Cerebellar cortex (tissue), 1 donor: ENCODE measurements around the gene RPL19.
A peak's percentile ranks its signal among the peaks of the same experiment; 100 is the strongest.
"Not testable (repeated sequence)": the region's sequence is repeated elsewhere in the genome, so short reads cannot be mapped to it uniquely, and the experiment has no call there.

Experiments
- DNase-seq: peaks from one replicate; pipeline ENCODE4 v3.0.0-alpha.2; 2015; ENCODE audit warnings: low spot score

Gene RPL19

DNA sequence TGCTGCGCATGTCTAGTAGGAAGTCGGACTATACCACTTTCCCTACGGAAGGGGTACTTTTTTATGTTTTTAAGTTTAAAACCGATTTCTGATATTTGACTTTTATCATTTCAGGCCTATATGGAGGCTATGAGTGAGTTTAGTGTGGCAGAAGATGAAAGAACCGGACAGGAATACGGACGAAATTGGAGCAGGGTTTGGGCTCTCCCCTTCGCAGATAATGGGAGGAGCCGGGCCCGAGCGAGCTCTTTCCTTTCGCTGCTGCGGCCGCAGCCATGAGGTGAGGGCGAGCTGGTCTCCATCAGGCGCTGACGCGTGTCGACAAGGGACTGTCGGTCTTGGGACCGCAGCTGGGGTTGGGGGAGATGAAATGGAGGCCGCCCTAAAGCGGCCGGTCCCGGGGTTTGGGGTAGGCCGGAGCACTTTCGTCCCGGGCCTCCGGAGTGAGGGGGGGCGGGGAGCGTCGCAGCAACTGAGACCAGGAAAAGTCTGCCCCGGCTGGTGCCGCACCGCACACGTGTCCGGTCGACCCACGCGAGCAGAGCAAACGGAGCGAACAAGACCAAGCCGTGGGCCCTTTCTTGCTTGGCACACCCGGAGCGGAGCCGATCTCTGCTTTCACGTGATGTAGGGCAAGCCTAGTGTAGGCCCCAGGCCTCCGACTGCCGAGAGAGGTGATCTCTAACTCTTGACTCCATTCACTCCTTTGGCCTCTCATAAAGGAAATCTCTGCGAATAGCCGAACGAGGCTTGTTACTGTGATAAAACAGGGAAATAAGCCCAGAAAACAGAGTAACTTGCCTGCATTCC, at the start of gene RPL19:
RPL19 (plus strand) TSS at position 214 of the 810 bp plus-strand sequence; CDS start at position 276, 62 bp downstream.
- no peak for DNase-seq

DNA sequence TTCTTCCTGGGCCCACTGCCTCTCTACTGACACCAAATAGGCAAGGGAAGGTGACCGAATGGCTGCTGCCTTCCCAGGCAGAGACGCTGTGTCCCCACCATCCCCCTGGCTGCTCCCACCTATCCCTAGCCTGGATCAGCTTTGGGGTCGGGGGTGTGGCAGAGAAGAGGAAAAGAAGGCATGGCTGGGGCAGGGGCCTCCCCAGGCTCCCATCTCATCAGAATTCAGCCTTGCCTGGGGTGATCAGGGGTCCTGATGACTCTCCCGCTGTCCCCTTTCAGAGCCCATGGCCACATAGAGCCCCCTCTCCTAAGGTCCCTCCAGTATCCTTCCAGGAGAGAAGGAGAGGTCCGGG, 49.3 kb upstream of the RPL19 start:
- DNase-seq: no peak

DNA sequence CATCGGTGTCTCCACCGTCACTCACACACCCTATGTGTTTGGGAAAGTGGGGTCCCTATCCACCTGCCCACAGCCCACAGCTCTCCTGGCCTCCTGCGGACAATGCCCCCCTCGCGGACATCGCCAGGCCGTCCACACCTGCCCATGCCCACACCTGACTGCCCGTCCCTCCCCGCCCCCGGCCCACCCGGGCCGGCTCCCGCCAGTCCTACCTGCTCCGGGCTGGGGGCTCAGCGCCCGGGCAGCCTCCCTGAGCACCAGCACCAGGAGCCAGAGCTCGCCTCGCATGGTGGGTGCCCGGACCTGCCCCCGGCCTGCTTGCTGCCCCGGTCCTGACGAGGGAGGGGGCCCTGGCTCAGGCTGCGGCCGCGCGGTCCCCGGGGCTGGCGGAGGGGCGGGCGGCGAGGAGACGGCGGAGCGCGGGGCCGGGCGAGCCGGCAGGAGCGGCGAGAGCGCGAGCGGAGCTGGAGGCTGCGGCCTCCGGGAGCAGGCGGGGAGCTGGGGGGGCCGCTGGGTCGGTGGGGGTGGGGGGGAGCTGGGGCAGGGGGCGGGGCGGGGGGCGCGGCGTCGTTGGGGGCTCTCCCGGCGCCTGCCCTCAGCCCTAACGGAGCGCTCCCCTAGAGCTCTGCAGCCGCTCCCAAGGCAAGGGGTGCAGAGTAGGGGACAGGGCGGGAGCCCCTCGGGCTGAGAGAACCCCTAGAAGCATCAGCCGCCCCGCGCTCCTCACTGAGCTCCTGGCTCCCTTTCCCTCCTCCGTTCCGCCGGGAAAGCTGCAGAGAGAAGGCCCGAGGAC, 48.7 kb upstream of the RPL19 start, which contains the start of gene PLXDC1:
PLXDC1 (minus strand) TSS at position 488 of the 793 bp plus-strand sequence; CDS start at position 288, 200 bp downstream.
- no peak for DNase-seq

DNA sequence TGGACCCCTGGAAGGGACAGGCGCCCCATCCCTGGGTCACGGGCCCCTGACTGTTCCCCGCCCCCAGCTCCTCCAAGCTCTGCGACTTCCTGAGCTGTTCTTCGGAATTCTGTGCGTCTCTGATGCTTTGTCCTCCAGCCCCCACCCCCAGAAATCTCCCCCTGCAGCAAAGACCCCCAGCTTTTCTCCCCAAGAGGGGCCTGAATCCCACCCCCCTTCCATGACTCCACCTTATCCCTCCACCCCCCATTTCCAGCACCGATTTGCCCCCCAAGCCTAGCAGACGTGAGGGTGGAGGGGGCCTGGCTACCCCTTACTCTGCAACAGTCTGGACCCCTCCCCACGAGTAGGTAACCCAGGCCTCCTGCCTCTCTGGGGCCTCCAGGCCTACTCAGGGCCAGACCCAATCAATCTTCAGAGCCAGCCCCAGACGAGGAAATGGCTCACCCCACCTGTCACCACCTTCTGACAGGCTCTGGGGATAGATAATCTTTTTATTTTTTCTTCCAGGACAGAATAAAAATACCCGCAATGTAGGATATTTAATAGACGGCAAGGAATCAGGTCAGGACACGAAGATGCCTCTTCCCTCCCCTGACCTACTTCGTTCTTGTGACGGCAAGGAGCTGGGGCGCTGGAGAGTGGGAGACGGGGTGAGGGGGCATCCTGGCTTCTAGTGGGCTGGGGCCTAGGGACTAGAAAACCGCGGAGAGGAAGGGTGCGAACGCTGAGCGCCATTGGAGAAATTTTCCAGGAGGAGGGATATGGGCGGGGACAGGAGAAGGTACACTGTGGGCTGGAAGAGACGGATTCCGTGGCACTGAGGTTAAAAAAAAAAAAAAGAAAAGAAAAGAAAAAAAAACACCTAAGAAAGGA, 47.9 kb upstream of the RPL19 start:
- DNase-seq: no peak

DNA sequence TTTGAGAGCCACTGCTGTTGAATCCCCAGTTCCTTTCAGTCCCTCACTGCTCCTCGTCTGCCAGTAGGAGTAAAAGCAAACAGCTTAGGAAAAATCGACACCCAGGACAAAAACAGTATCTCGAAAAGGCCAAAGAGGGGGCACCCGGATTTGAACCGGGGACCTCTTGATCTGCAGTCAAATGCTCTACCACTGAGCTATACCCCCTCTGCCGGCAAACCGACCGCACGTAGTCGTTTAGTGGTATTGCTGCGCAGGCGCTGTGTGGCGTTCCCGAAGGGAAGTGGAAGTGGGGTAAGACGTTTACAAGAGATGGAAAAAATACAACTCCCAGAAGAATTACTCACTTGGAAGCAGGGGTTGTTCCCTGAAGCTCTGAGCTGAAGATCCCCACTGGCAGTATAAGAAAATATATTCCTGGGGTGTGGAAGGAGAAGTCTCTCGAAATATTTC, 46.5 kb upstream of the RPL19 start:
- peak; percentile 92 for DNase-seq

DNA sequence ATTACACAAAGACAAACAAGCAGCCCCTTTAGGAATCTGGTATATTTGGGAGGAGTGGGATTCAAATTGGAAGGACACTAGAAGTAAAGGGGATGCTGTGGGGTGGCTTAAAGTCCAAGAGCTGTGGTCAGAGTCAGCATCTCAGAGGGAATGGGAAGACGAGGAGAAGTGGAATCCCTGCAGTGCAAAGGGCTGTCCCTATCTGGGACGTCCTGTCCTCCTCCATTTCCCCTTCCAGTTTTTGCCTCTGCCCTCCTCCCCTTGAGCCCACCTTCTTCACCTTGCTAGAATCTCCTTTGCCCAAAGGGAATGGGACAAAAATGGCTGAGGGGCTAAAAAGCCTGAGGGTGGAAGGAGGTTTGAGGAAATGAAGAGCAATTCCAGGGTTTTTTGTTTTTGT, 44.4 kb upstream of the RPL19 start:
- no peak for DNase-seq

DNA sequence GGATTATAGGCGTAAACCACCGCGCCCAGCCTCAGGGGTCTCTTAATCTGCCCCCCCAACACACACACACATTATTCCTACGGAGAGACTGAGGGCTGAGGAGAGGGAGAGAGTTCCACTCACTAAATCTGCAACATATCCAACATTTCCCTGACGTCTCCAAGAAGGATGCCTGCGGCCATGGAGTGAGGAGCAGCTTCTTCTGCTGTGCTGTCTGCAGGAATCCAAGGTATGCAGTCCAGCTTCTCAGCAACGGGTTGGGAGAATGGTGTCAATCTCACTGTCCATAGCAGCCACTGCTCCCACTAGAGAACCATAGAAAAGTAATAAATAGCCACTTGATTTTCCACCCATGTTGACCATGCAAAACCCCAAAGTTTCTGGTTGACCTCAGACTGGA, 43.6 kb upstream of the RPL19 start:
- DNase-seq: no peak

DNA sequence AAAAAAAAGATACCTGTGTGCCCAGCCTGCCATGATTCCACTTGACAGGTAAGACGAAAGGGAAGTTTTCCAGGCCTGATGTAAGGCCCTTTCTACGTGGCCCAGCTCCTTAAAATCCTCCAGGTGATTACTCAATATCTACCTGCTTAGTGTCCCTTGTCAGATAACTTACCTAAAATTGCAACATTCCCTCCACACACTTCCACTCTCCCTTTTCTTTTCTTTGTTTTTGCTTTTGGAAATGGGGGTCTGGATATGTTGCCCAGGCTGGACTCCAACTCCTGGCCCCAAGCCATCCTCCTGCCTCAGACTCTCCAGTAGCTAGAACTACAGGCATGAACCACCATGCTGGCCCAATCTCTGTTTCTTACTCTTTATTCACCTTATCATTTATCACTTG, 41.5 kb upstream of the RPL19 start:
- DNase-seq: no peak

DNA sequence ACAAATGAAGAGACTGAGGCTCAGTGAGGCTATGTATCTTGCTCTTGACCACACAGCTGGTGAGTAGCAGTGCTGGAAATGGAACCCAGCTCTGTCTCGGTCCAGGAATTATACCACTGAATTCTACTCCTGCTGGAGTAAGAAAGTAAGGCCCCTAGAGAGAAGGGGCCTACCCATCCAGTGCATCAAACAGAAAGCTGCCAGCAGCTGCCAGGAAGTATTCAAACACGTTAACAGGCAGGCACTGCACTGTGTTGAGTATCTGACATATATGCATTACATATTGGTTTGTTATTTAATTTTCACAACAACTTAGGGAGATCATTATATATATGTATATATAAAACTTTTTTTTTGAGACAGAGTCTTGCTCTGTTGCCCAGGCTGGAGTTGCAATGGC, 38.1 kb upstream of the RPL19 start:
- DNase-seq: no peak

DNA sequence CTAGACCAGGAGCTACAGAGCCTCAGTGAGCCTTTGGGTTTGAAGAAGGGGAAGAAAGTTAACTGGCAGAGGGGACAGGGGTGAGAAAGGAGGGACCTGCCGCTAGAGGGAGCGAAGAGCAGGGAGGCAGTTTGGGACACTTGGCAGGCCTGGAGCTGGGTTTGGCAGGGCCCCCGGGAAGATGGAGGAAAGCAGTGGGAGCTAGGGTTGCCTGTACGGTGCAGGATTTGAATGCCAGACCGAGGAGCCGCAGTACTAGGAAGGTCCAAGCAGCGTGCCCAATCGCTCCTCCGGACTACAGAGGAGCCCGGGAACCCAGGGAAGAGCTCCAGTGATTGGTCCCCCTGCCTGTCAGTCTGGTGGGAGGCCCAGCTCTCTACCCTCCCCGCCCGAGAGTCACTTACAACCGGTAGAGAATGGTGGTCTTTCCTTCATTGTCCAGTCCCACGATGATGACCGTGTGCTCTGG, 35.4 kb upstream of the RPL19 start:
- DNase-seq: peak; percentile 79

DNA sequence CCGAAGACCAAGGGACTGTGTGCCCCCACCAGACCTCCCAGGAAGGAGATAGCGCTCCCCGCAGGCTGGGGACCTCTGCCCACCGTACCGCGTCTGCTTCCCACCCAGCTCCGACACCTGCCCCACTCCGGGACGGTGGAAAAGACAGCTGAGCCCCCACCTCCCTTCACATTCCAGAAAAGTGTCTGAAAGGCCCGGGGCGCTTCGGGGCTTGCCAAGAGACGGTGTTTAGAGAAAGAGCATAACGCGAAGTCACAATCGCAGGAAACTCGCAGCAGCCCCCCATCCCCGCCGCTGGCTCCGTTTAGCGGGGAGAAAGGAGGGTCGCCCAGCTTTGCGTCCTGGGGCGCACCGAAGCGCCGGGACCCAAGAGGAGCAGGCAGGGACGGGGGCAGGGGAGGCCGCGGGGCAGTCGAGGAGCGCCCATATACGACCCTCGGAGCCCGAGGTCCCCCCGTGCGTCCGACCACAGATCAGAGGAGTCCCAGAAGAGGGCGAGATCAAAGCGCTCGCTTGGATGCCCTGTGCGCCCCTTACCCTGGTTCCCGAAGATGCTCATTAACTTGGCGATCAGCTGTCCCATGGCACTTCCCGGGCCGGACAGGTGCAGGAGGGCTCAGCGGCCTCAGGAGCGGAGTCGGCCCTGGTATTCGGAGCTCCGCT, 34.8 kb upstream of the RPL19 start:
- DNase-seq: no peak

DNA sequence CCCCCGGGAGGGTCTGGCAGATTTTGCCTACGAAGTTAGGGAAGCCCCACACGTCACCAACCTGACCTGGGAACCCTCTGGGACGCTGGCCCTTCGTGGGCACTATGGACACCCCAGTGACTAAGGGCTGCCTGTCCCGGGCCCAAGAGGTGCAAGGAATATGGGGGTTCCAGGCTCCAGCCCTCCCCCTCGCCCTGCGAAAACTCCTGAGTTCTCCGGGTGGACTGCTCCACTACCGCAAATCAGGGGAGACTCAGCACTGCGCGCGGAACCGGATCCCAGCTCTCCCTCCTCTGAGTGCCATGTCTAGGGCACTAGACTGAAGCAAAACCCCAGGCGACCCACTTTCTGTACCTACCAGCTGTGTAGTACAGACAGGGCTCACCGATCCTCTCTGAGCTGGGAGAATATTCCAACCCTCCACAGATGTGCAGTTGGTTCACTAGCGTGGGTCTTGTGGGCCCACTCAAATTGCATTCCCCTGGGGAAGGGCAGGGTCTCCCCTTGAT, 34.2 kb upstream of the RPL19 start, which contains the start of gene ARL5C:
ARL5C (minus strand) TSS at position 321 of the 509 bp plus-strand sequence. CDS start 401 bp downstream, outside the sequence.
- no peak for DNase-seq

DNA sequence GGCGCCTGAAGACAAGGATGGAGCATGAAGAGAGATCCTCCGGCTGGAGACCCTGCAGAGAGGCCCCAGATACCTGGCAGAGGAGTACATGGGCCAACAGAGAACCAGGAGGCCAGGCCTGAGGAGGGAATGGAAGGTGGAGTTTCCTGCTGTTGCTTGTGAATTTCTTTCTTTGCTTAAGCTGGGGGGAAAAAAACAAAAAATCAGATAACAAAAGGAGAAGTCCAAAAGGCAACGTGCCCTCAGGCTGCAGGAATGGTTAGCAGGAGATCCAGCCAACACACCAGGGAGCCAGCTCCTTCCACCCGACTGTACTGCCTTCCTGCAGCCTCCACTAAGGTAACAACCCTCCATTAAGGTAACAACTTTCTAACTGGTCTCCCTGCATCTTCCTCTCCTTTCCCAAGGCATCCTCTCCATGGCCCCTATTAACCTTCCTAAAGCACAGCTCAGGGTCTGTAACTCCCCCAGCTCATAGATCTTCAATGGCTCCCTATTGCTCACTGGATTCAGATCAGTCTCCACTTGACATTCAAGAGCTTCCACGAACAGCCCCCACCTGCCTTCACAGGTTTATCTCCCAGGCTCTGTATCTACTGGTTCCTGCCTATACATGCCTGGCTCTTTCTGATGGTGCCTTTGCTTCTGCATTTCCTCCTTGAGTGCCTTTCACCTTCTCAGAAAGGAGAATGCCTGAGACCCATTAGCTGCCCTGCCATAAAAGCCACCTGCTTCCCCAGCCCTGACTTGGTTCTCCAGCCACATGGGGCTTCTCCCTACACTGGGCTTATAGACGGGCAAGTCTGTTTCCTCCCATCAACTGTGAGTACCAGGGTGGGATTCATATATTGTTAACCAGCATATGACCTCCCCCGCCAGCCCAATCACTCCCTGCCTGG, 33.4 kb upstream of the RPL19 start:
- DNase-seq: no peak

DNA sequence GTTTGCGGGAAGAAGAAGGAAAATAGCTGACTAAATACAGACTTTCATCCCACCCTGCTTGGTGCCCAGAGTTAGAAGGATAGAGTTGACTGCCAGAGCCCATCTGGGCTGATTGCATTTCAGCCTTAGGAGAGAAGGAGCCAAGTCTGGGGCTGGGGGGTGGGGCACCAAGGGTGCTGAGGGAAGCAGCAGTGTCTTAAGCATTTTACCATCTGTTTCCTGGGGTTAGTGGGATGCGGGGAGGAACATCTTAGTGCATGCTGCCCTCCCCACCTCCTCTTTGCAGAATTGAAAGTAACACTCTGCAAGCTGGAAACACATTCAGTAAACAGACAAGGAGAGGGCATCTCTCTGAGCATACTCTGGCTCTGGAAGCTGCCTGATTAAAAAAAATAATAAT, 32.6 kb upstream of the RPL19 start:
- no peak for DNase-seq

DNA sequence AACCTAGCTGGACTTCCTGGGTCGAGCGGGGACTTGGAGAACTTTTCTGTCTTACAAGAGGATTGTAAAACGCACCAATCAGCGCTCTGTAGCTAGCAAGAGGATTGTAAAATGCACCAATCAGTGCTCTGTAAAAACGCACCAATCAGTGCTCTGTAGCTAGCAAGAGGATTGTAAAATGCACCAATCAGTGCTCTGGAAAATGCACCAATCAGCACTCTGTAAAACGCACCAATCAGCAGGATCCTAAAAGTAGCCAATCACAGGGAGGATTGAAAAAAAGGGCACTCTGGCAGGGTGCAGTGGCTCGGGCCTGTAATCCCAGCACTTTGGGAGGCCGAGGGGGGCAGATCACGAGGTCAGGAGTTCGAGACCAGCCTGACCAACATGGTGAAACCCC, 31.6 kb upstream of the RPL19 start:
- not testable (repeated sequence) for DNase-seq

DNA sequence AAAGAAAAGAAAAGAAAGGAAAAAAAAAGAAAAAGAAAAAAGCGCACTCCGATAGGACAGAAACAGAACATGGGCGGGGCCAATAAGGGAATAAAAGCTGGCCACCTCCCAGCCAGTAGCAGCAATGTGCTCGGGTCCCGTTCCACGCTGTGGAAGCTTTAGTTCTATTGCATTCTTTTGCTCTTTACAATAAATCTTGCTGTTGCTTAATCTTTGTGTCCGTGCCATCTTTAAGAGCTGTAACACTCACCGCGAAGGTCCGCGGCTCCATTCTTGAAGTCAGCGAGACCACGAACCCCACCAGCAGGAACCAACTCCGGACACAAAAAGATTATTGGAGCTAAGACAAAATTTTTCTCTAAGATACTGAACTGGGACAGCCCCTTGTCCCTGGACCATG, 31.0 kb upstream of the RPL19 start:
- no peak for DNase-seq

DNA sequence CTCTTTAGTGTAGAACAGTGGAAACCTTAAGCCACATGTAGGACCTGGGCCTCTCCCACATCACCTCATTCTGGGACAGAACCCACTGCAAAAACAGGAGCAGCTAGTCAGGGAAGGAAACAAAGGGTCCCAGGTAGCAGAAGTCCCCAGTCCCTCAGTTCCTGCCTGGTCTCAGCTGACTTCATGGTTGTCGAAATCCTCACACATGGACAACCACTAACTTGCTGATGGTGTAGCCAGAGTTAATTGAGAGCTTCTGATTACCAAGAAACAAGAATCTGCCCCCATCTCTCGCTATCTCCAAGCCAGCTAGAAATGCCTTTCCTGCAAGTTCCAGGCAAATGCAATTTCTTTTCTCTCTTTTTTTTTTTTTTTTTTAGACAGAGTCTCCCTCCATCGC, 30.6 kb upstream of the RPL19 start:
- no peak for DNase-seq

DNA sequence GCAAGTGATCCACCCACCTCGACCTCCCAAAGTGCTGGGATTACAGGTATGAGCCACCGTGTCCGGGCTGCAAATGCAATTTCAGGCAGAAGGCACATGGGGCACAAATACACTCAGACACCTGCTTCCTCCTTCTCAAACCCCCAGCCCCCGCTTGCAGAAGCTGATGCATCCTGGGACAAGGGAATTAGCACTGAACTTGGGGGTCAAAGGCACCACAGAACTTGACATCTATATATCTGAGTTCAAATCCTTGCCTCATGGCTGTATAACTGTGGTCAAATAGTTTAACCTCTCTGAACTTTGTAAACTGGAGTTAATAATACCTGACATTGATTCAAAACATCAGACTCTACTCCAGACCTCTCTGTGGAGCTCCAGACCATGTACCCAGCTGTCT, 30.0 kb upstream of the RPL19 start:
- no peak for DNase-seq

DNA sequence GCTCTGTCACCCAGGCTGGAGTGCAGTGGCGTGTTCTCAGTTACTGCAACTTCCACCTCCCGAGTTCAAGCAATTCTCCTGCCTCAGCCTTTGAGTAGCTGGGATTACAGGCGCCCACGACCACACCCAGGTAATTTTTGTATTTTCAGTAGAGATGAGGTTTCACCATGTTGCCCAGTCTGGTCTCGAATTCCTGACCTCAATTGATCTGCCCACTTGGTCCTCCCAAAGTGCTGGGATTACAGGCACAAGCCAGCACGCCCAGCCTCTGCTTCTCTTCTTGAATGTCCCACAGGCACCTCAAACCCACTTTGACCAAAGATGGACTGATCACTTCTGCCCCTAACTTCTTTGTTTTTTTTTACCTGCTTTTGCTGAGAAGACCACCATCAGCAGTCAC, 29.5 kb upstream of the RPL19 start:
- DNase-seq: no peak

DNA sequence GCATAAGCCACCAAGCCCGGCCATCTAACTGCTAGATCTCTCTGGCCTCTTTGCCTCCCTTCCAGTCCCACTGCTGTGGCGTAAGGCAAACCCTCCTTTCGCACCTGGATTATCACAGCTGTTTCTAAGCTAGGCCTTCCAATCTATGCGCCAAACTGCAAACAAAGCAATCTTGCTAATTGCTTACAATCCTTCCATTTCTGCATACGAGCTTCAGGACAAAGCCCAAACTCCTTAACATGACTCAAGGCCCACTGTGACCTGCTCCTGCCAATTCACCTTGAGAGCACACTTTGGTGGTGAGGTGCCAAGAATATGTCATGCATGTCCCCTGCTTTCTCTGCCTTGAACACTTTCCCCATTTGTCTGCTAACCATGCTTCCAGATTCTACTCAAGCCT, 28.1 kb upstream of the RPL19 start:
- DNase-seq: no peak
